ENCODE results near the gene UBE2H. TPM values are rescaled to one million over a fixed set of nuclear protein-coding genes. Genes with fewer than 3 reads are reported as not detected.

The UBE2H gene
- total RNA-seq, 1 experiment from 2014 or later = 75.1 TPM

- Histone ChIP-seq H2BK120ac (ENCODE audit: low read depth, low read length, poor library complexity, severe bottlenecking) (no peak overlapping the region), H3K9me3 (ENCODE audit: control insufficient read depth, low read depth, low read length) (no peaks in the 10 kb centered on the region), H4K5ac (ENCODE audit: insufficient read length, low read depth, low read length) (no peak overlapping the region), H3K18ac (ENCODE audit: insufficient read length, low read depth, low read length) (no peak overlapping the region), H3K9ac (ENCODE audit: extremely low read depth, insufficient read length, low read length) (no peak overlapping the region), H2AK5ac (ENCODE audit: insufficient read length, low read length) (no peak overlapping the region), H3K79me2 (ENCODE audit: insufficient read depth, low read length) (peaks cover 9% of the 10 kb centered on the region; the same call in 1 of the 2 replicates), H2AFZ (ENCODE audit: low read length) (no peak overlapping the region), H3K4me2 (ENCODE audit: insufficient read depth, insufficient read length, low read length) (no peak overlapping the region), H3K4me1 (ENCODE audit: insufficient read depth, low read length) (no peaks in the 10 kb centered on the region; the same call in 1 of the 2 replicates), H3K4ac (ENCODE audit: low read depth, low read length) (no peak overlapping the region), H3K23me2 (ENCODE audit: insufficient read length, low read depth, low read length, poor library complexity, severe bottlenecking) (no peaks in the 10 kb centered on the region), H2BK20ac (ENCODE audit: low read depth, low read length, poor library complexity, severe bottlenecking) (no peak overlapping the region), H4K8ac (replicated peaks; ENCODE audit: insufficient read length, low read depth, low read length) (no peak overlapping the region), H2BK15ac (ENCODE audit: low read depth, low read length) (no peak overlapping the region), H3K14ac (ENCODE audit: insufficient read depth, low read length) (no peak overlapping the region), H2BK12ac (ENCODE audit: insufficient read length, low read depth, low read length) (no peak overlapping the region), H4K20me1 (ENCODE audit: control insufficient read depth, insufficient read depth, insufficient read length) (no peaks in the 10 kb centered on the region), H3K56ac (ENCODE audit: insufficient read length, low read depth, low read length) (no peak overlapping the region), H3K79me1 (ENCODE audit: insufficient read depth, low read depth, low read length, poor library complexity, severe bottlenecking) (peaks cover 10% of the 10 kb centered on the region), H3T11ph (ENCODE audit: low read length) (no peak overlapping the region), H3K27ac (ENCODE audit: insufficient read length, low read depth, low read length) (no peak overlapping the region), H2BK5ac (ENCODE audit: insufficient read length, low read length) (no peak overlapping the region), H4K91ac (ENCODE audit: insufficient read length, low read depth, low read length) (no peak overlapping the region), H3K23ac (ENCODE audit: insufficient read length, low read depth, low read length) (no peak overlapping the region), H3K27me3 (ENCODE audit: insufficient read depth, low read length) (no peaks in the 10 kb centered on the region)
- Mint-ChIP-seq H3K27ac (peak overlapping the region in 1 of 3 experiments; percentile 31; a peak in 1 of 7 replicates), H3K36me3 (ENCODE audit: insufficient read depth in 1 of 3, low read depth in 3 of 3) (peaks cover 11 to 28% (median 20%) of the 10 kb centered on the region in 3 experiments; a peak in 6 of 7 replicates), H3K4me3 (no peak overlapping the region), H3K9me3 (no peaks in the 10 kb centered on the region), H3K4me1 (peaks cover 36 to 39% of the 10 kb centered on the region in 2 experiments), H3K27me3 (ENCODE audit: low read depth) (no peaks in the 10 kb centered on the region)
- WGBS (ENCODE audit: extremely low coverage, insufficient read length, low lambda C conversion rate) = no CpG with 5 or more reads among the region's 6 CpGs
- no peak for TF ChIP-seq CTCF (conservative IDR thresholded peaks at IDR 0.05)
- no peak for DNase-seq
Observed at GRCh38 chr7:129911790-129912189, 41.0 kb downstream of the UBE2H start.
